ENCODE data around the gene LRCH4. TPM values are rescaled to one million over a fixed set of nuclear protein-coding genes. Genes with fewer than 3 reads are reported as not detected.

LRCH4 gene
- total RNA-seq, 4 donors from 2014 or later: 37.6 to 101 (median 56.2) TPM

- H3K27me3 ChIP-seq: no peaks in the 10 kb centered on the region
- H3K4me1 ChIP-seq: peaks cover 38% of the 10 kb centered on the region
- H3K9me3 ChIP-seq: no peaks in the 10 kb centered on the region
- no peak overlapping the region for H3K4me3 ChIP-seq
- H3K27ac ChIP-seq: no peak overlapping the region
- TF ChIP-seq CTCF (IDR thresholded peaks at IDR 0.05) (no peak), EP300 (IDR thresholded peaks at IDR 0.05) (no peak), POLR2AphosphoS5 (IDR thresholded peaks at IDR 0.05) (no peak), POLR2A (IDR thresholded peaks at IDR 0.05) (no peak)
- WGBS: 92% methylated on average over 9 of the region's 9 CpGs
- H3K36me3 ChIP-seq: no peaks in the 10 kb centered on the region
- DNase-seq (ENCODE audit: low spot score in 2 of 2): no peak
Measured at GRCh38 chr7:100600730-100601038, 14.8 kb upstream of the LRCH4 start.

- Histone ChIP-seq H3K27ac (no peak overlapping the region), H3K36me3 (no peaks in the 10 kb centered on the region), H3K4me1 (peaks cover 32% of the 10 kb centered on the region), H3K4me3 (no peak overlapping the region), H3K9me3 (no peaks in the 10 kb centered on the region), H3K27me3 (no peaks in the 10 kb centered on the region)
- no peak for DNase-seq (ENCODE audit: low spot score in 2 of 2)
- TF ChIP-seq CTCF (IDR thresholded peaks at IDR 0.05): no peak
- TF ChIP-seq POLR2AphosphoS5 (IDR thresholded peaks at IDR 0.05): no peak
- TF ChIP-seq POLR2A (IDR thresholded peaks at IDR 0.05): no peak
- no peak for TF ChIP-seq EP300 (IDR thresholded peaks at IDR 0.05)
- WGBS: 83% methylated on average over 18 of the region's 18 CpGs
Measured at GRCh38 chr7:100599911-100600729, 14.2 kb upstream of the LRCH4 start.

- TF ChIP-seq POLR2AphosphoS5 (IDR thresholded peaks at IDR 0.05): no peak
- no peak for TF ChIP-seq EP300 (IDR thresholded peaks at IDR 0.05)
- TF ChIP-seq POLR2A (IDR thresholded peaks at IDR 0.05): no peak
- no peak for TF ChIP-seq CTCF (IDR thresholded peaks at IDR 0.05)
- H3K36me3 ChIP-seq: no peaks in the 10 kb centered on the region
- no peak for DNase-seq (ENCODE audit: low spot score in 2 of 2)
- H3K9me3 ChIP-seq: no peaks in the 10 kb centered on the region
- no peaks in the 10 kb centered on the region for H3K27me3 ChIP-seq
- peaks cover 17% of the 10 kb centered on the region for H3K4me1 ChIP-seq
- H3K27ac ChIP-seq: no peak overlapping the region
- WGBS: 84% methylated on average over 4 of the region's 4 CpGs
- no peak overlapping the region for H3K4me3 ChIP-seq
Measured at GRCh38 chr7:100598425-100598824, 12.5 kb upstream of the LRCH4 start.

- TF ChIP-seq CTCF (IDR thresholded peaks at IDR 0.05) (no peak), POLR2A (IDR thresholded peaks at IDR 0.05) (no peak), POLR2AphosphoS5 (IDR thresholded peaks at IDR 0.05) (no peak), EP300 (IDR thresholded peaks at IDR 0.05) (no peak)
- H3K9me3 ChIP-seq: no peaks in the 10 kb centered on the region
Measured at GRCh38 chr7:100595188-100595587, 9.3 kb upstream of the LRCH4 start.

GRCh38 chr7:100591596-100591995, 5.7 kb upstream of the LRCH4 start:
- peaks cover 15% of the 10 kb centered on the region for H3K4me1 ChIP-seq
- 98% methylated on average over 17 of the region's 17 CpGs for WGBS
- no peak overlapping the region for H3K4me3 ChIP-seq
- H3K9me3 ChIP-seq: no peaks in the 10 kb centered on the region
- DNase-seq (ENCODE audit: low spot score in 2 of 2): no peak
- H3K27me3 ChIP-seq: no peaks in the 10 kb centered on the region
- H3K27ac ChIP-seq: no peak overlapping the region
- TF ChIP-seq POLR2A (IDR thresholded peaks at IDR 0.05) (no peak), EP300 (IDR thresholded peaks at IDR 0.05) (no peak), POLR2AphosphoS5 (IDR thresholded peaks at IDR 0.05) (no peak)
- H3K36me3 ChIP-seq: no peaks in the 10 kb centered on the region

More at GRCh38 chr7:100595188-100595587, 9.3 kb upstream of the LRCH4 start:
- H3K36me3 ChIP-seq: no peaks in the 10 kb centered on the region
- peaks cover 5% of the 10 kb centered on the region for H3K4me1 ChIP-seq
- no peaks in the 10 kb centered on the region for H3K27me3 ChIP-seq
- DNase-seq (ENCODE audit: low spot score in 2 of 2): no peak
- 96% methylated on average over 7 of the region's 7 CpGs for WGBS
- no peak overlapping the region for H3K27ac ChIP-seq
- no peak overlapping the region for H3K4me3 ChIP-seq
